Activated CD8-positive, alpha-beta memory T cell treated with anti-CD3 and anti-CD28 coated beads for 1 hour (primary cell): ENCODE results near the gene TBC1D16.

ENCODE experiments used
- DNase-seq, 2 donors: peaks; one replicate each; pipeline ENCODE4 v3.0.0-alpha.2; 2020; ENCODE audit warnings: low read depth in 1 of 2; ENCODE audit errors: extremely low read depth in 1 of 2

The TBC1D16 gene

GRCh38 chr17:79928502-79929256 is 107.0 kb downstream of the TBC1D16 start:
- DNase-seq: no peak

DNA sequence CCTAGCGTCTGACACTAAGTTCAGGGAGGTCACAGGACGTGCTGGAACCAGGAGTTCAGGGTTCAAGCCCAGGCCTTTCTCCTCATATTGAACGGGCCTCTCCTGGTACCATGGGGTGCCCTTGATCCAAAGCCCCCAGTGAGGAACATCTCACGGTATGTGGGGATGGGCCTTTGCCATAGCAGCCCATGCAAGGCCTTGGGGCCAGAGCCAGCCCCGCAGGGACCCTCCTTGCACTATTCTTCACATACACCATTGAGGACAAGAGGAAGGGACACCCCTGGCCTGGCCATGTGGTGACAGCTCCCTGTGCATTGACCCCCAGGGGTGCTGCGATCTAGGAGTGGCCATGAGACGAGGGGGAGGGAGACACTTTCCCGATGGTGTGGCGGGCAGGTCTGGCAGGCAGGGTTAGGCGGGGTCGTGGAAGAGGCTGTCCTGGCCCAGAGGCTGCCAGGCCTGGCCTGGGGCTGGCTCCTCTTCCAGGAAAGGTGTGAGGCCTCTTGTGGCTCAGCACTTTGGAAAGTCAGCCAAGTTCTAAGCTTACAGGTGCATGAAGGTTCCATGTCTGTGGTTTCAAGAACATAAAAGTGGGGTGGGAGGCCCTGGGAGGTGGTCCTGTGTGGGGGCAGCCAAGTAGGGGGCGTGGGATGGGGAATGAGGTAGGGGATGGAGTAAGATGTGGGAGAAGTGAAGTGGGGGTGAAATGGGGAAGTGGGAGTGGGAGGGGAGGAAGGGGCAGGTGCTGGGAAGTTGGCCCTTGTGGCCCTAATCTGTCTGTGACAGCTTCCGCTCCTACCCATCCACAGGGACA is 107.8 kb downstream of the TBC1D16 start:
- DNase-seq: no peak

DNA sequence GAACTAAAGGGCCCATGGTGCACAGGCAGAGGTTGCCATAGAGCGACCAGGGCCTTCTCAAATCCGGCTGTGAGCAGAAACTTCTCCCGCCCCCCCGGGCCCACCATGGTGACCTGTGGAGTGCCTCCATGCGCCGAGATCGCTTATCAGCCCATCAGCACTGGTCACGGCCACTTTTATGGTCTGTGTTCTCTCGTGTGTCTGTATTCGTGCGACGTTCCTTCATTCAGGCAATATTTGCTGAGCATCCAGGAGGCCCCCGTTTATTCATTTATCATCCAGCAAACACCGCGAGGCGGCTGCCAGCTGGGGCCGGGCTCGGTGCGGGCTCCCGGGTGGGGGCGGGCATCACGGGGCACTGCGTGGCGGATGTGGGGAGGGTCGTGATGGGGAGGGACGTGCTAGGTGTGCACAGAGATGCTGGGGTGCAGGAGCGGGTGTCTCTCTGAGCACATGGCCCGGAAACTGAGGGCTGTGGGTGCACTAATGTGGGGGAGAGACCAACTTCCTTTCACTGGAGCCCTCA is 108.5 kb downstream of the TBC1D16 start:
- no peak for DNase-seq

GRCh38 chr17:79926605-79927135 is 109.0 kb downstream of the TBC1D16 start:
- DNase-seq: no peak

DNA sequence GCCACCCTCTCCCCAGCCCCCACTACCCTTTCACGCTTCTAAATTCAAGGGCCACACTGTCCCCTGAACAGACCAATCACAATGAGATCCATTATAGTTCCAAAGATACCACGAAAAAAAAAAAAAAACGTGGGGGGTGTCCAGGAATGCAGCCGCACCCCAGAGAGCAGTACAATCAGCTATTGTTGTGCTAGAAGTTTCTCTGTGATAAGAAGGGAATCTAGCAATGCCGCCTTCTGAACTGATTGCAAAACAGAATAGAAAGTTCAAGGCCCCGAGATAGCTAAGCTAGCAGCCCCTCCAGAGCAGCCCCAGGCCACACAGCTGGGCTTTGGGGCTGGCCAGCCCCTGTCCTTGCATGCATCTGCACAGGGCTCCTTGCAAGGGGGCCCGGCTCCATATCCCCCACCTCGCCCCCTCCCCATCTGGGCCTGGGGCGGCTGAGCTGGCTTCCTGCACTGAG is 109.5 kb downstream of the TBC1D16 start:
- no peak for DNase-seq

- no peak for DNase-seq
Observed at GRCh38 chr17:79925242-79925957, 110.3 kb downstream of the TBC1D16 start.

DNA sequence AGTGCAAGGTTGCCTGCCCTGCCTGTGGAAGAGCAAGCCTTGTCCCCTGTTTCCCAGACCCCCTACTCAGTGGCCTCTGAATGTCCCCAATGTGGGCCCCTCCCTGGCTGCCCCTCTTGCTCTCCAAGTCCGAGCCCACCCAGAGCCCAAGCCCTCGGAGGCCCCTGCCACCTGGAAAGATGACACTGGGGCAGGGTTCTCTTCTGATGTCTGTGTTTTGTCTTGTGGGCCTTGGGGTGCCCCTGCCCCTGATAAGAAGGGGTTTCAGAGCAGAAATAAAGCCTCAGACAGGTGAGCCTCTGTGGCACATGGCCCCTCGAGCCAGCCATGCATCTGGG is 111.1 kb downstream of the TBC1D16 start:
- no peak for DNase-seq

DNA sequence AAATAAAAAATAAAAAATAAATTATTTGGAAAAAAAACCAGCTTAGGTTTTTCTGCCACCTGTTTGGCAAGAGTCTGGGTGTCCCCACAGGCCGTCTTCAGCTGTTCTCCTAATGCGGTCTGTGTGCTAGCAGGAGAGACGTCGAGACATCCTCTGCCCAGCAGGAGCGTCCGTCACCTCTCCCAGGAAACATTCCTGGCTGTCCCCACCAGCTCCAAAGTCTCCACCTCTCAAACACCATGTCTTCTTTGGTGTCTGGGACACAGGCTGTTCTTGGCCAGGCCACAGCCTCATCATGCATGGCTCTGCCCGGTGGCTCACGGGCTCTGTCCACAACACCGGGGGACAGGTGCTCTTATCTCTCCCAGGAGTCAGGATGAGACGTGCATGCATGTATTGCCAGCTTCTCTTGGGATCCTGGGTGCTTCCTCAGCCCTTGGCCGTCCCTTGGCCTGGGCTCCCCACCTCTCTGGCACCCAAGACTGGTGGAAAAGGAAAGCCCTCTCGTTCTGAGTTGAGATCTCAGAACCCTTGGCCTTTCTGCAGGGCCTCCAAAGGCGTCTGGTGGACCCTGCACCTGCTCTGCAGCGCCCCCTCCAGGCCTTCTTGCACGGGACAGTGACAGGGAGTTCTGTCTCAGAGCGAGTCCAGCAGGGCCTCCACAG is 111.6 kb downstream of the TBC1D16 start:
- DNase-seq: peak in 1 of 2 donors; percentile 11

DNA sequence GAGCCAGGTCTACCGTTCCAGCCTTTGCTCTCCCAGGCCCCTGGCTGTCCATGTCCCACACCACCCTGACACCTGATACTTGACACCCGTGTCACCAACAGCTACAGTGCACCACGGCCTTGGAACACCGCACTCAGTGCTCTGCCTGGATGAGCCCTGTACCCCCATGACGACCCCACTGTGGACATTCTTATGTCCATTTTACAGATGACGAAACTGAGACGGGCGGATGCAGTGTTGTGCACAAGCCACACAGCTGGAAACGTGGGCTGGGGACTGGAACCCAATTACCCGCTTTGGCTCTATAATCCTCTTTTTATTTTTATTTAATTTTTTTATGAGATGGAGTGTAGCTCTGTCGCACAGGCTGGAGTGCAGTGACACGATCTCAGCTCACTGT is 112.9 kb downstream of the TBC1D16 start:
- no peak for DNase-seq

DNA sequence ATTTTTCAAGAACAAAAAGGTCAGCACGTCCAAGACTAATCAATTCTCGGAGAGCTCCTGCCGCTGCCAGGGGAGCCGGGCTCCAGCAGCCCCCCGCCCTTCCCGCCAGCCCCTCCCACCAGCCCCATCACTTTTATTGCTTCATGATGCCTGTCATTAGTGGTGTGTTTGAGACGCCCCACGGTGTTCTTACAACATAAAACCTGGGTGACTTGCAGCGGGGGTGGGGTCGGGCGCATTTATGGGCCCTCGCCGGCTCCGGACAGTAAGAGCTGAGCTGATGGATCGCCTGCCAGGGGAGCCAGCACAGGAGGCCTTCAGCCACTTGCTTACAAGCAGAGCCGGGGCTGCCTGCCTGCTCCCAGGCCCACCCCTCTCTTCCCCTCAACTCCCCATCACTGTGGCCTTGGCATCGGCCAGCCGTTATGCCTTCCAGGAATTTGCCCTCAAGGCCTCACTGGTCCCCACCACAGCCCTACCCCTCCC is 113.5 kb downstream of the TBC1D16 start:
- DNase-seq: no peak

- no peak for DNase-seq
Observed at GRCh38 chr17:79921411-79922115, 114.1 kb downstream of the TBC1D16 start.

DNA sequence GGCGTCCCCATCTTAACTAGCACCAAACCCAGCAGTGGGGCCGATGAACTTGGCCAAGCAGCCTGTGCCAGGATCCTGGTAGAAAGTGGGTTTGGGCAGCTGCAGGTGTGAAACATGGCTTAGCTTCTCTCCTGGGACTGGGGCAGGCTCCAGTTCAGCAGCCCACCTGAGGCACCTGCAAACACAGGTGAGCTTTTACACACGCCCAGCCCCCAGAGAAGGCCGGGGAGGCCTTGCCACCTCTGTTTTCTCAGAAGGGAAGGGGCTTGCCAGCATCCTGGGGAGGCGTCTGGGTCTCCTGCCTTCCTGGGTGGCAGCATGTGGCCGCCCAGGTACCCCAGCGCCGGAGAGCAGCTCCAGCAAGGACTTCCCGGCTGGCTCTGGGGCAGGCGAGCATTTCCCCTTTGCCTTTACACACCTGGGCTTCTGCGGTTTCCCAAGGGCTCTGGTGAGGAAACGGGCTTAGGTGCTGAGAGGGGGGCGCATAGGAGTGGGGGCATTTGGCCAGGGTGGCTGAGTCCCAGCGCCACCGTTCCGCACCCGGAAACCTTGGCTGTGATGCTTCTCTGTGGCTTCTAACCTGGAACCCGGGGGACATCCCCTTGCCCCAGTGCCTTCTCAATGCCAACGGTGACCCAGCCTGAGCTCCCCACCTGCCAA is 114.8 kb downstream of the TBC1D16 start:
- no peak for DNase-seq

DNA sequence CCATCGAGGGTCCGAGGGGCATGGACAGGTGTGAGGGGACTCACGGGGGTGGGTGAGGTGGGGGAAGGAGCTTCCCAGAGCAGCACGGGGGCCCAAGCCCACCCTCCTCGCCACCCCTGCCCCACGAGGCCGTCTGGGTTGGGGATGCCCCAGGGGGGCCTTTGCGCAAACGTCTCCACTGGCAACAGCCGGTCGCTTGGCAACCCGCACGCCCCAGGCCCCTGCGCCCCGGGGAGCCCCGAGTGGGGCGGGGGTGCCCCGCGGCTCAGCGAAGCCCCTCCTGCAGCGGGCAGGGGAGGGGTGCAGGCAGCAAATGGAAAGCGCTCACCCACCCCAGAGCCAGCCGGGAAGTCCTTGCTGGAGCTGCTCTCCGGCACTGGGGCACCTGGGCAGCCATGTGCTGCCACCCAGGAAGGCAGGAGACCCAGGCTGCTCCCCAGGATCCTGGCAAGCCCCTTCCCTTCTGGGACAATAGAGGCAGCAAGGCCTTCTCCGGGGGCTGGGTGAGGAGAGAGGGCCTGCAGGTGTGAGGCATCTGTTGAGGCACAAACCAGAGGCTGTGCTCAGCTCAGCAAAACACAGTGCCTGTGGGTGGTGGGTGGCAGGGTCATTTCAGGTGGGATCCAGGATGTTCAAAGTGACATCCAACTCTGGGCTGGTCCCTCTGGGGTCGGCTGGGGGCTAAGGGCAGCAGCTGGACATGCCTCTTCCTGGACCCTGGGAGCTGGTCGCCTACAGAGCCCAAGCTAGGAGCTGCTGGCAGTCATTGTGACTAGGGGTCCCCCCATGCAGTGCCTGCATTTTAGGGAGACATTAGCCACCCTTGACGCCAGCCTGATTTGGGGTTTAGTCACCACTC is 115.6 kb downstream of the TBC1D16 start:
- DNase-seq: no peak

GRCh38 chr17:79919164-79919585 is 116.5 kb downstream of the TBC1D16 start:
- DNase-seq: no peak

DNA sequence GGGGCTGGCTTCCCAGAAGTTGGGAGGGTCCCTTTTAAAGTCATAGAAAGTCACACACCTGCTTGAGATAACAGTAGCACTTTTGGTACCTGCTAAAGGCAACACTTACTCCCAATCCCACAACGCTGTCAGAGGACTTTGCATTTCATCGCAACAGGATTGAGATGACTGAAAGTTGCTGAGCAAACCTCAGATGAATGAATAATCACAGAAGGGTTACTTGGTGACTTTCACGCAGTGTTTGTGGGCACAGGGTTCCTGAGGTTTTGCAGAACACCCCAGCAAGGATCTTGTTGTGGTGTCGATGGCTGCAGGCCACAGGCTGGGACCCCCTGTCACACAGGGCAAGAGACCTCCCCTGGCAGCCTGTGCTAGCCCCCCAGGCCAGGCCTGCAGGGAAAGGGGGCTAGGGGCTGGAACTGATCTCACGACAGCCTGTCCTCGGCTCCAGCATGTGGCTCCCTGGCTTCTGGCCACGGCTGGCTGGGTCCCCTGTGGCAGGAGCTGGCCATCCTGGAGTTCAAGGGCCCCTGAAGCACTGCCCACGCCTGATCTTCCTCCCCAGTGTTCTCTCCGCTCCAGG is 117.0 kb downstream of the TBC1D16 start:
- DNase-seq: no peak

- no peak for DNase-seq
Observed at GRCh38 chr17:79917902-79918484, 117.7 kb downstream of the TBC1D16 start.
